ENCODE data around the gene ZNF280B. TPM values are rescaled to one million over a fixed set of nuclear protein-coding genes. Genes with fewer than 3 reads are reported as not detected.

ZNF280B gene
- total and polyA plus RNA-seq, 9 of the 15 experiments (the other 6 are each of a cell fraction or from before 2014, with no cell fraction given): 7.7 to 29.9 (median 20.0) TPM

GRCh38 chr22:22484023-22484422 lies 24.5 kb downstream of the ZNF280B start:
- H3K9ac ChIP-seq (ENCODE audit: insufficient read depth in 1 of 2, low read depth in 2 of 2, low read length in 2 of 2): no peak overlapping the region
- H3K9me3 ChIP-seq (replicated peaks; ENCODE audit: control insufficient read depth, insufficient read depth, low read depth, low read length): no peaks in the 10 kb centered on the region
- ChIA-PET CTCF (ENCODE audit: low intra/inter-chr PET ratio) (no interaction called here), POLR2A (interaction anchor here (0.6 to 5.4 kb wide), 15 partner anchors 8 to 1707 kb away, joined by 3 to 38 read pairs (median 4); partner anchors contain the start of gene ZNF280A)
- no TSS peak for BruUV-seq (replicated peaks)
- in situ Hi-C loops (cut with MboI) (no loop called here), intact Hi-C loops (cut with micrococcal nuclease) (no loop called here)
- WGBS (ENCODE audit: insufficient coverage, low coverage, missing lambda C conversion rate): 81% methylated on average over 11 of the region's 11 CpGs
- no peak overlapping the region for H2AFZ ChIP-seq (ENCODE audit: low read depth, low read length)
- TF ChIP-seq ZNF830 (CRISPR knock-in tag; IDR thresholded peaks at IDR 0.05) (0 out of 2 replicates have a peak, but pooled peaks have one; percentile 16), ZNF57 (CRISPR knock-in tag; IDR thresholded peaks at IDR 0.05) (no peak), PHB (CRISPR knock-in tag; IDR thresholded peaks at IDR 0.05) (peak; percentile 56; the same call in 1 of the 2 replicates), IRF2 (CRISPR knock-in tag; IDR thresholded peaks at IDR 0.05) (0 out of 2 replicates have a peak, but pooled peaks have one; percentile 60), ZNF282 (CRISPR knock-in tag; IDR thresholded peaks at IDR 0.05) (0 out of 2 replicates have a peak, but pooled peaks have one; percentile 57), ZNF12 (CRISPR knock-in tag; IDR thresholded peaks at IDR 0.05) (no peak)
- TF ChIP-seq, protein P1, sequence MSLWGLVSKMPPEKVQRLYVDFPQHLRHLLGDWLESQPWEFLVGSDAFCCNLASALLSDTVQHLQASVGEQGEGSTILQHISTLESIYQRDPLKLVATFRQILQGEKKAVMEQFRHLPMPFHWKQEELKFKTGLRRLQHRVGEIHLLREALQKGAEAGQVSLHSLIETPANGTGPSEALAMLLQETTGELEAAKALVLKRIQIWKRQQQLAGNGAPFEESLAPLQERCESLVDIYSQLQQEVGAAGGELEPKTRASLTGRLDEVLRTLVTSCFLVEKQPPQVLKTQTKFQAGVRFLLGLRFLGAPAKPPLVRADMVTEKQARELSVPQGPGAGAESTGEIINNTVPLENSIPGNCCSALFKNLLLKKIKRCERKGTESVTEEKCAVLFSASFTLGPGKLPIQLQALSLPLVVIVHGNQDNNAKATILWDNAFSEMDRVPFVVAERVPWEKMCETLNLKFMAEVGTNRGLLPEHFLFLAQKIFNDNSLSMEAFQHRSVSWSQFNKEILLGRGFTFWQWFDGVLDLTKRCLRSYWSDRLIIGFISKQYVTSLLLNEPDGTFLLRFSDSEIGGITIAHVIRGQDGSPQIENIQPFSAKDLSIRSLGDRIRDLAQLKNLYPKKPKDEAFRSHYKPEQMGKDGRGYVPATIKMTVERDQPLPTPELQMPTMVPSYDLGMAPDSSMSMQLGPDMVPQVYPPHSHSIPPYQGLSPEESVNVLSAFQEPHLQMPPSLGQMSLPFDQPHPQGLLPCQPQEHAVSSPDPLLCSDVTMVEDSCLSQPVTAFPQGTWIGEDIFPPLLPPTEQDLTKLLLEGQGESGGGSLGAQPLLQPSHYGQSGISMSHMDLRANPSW (CRISPR knock-in tag; IDR thresholded peaks at IDR 0.05): 0 out of 2 replicates have a peak, but pooled peaks have one; percentile 35
- FAIRE-seq (no peak), ATAC-seq (no peak), DNase-seq (ENCODE audit: extremely low read depth in 1 of 4, low spot score in 3 of 4) (no peak)
- no peaks in the 10 kb centered on the region for H4K20me1 ChIP-seq (replicated peaks; ENCODE audit: control insufficient read depth, insufficient read depth, low read length)
- H3K4me1 ChIP-seq (replicated peaks in 1 of 2; ENCODE audit: control insufficient read depth in 2 of 2, insufficient read depth in 2 of 2, low read length in 2 of 2): no peaks in the 10 kb centered on the region
- H3K36me3 ChIP-seq (ENCODE audit: control insufficient read depth, insufficient read depth, low read length): peaks cover 40% of the 10 kb centered on the region
- no peaks in the 10 kb centered on the region for H3K9me1 ChIP-seq (ENCODE audit: control insufficient read depth, insufficient read depth, low read length)
- no peak overlapping the region for H3K27ac ChIP-seq (ENCODE audit: extremely low read depth, low read depth, low read length)
- H3K4me3 ChIP-seq: no peak overlapping the region
- H3K27me3 ChIP-seq (ENCODE audit: control insufficient read depth in 2 of 2, insufficient read depth in 2 of 2, low read length in 2 of 2): no peaks in the 10 kb centered on the region
- H3K4me2 ChIP-seq (ENCODE audit: insufficient read depth, low read length): no peak overlapping the region
- no peaks in the 10 kb centered on the region for H3K79me2 ChIP-seq (ENCODE audit: control insufficient read depth, insufficient read depth, low read length)

Data from K562 (cell line).